ENCODE results near the gene RBPJL. TPM values are rescaled to one million over a fixed set of nuclear protein-coding genes. Genes with fewer than 3 reads are reported as not detected.

Gene RBPJL
- total and polyA plus RNA-seq, 2 of the 13 experiments (the other 11 are each of a cell fraction or from before 2014, with no cell fraction given), result not detected

DNA sequence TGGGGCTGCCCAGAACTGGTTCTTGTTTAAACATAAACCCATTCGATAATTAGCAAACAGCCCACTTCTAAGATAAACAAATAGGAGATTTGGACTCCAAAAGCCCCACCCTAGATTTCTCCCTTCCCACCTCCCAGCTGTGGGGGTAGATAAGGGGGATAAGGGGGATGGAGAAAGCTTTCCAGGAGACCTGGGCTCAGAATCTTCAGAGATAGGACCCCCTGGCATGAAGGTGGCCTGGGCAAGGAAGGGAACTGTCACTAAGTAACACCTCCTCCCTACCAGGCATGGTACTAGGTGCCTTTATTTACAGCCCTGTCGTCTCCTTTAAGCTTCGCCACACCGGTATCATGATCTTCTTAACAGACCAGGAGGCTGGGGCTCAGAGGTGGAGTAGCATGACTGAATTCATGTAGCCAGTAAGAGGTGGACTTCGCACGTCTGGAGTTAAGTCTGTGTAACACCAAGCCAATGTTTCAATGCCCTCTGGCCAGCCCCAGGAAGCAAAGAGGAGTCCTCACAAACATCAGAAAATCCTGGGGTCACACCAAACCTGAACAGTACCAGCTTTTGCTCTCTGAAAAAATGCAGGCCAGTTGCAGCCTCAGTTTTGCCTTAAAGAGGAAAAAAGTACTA is 37.0 kb downstream of the RBPJL start:
- Histone ChIP-seq H3K4me3 (replicated peaks in 1 of 3; ENCODE audit: insufficient read depth in 1 of 3, low read depth in 2 of 3, low read length in 3 of 3) (peak overlapping the region; percentile 49 to 87 (median 54)), H3K27me3 (ENCODE audit: control insufficient read depth in 1 of 2, insufficient read depth in 2 of 2, low read length in 2 of 2) (peaks cover 0 to 3% of the 10 kb centered on the region in 2 experiments; a peak in 2 of 5 replicates)
- POLR2A ChIA-PET, result interaction anchor here (0.8 to 23.9 kb wide), 20 partner anchors 8 to 1785 kb away, joined by 3 to 1422 read pairs (median 6); partner anchors contain the start of genes PCIF1, PIGT, SDC4 and SGK2
- TF ChIP-seq, protein P1, sequence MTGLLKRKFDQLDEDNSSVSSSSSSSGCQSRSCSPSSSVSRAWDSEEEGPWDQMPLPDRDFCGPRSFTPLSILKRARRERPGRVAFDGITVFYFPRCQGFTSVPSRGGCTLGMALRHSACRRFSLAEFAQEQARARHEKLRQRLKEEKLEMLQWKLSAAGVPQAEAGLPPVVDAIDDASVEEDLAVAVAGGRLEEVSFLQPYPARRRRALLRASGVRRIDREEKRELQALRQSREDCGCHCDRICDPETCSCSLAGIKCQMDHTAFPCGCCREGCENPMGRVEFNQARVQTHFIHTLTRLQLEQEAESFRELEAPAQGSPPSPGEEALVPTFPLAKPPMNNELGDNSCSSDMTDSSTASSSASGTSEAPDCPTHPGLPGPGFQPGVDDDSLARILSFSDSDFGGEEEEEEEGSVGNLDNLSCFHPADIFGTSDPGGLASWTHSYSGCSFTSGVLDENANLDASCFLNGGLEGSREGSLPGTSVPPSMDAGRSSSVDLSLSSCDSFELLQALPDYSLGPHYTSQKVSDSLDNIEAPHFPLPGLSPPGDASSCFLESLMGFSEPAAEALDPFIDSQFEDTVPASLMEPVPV (CRISPR knock-in tag; IDR thresholded peaks at IDR 0.05), result 0 out of 2 replicates have a peak, but pooled peaks have one; percentile 71
- no peak for TF ChIP-seq FOXM1 (CRISPR knock-in tag; IDR thresholded peaks at IDR 0.05)
- TF ChIP-seq ZNF225 (CRISPR knock-in tag; IDR thresholded peaks at IDR 0.05), result peak; percentile 29; the same call in 1 of the 2 replicates
- TF ChIP-seq NCOR1 (IDR thresholded peaks at IDR 0.05; ENCODE audit: borderline replicate concordance, low read length), result peak; percentile 98
- TF ChIP-seq ATF4 (CRISPR knock-in tag; IDR thresholded peaks at IDR 0.05), result peak; percentile 39 to 59; a peak in 1 of 4 replicates
- no peak for TF ChIP-seq ARID5B (CRISPR knock-in tag; IDR thresholded peaks at IDR 0.05)
- TF ChIP-seq NKX3-1 (CRISPR knock-in tag; IDR thresholded peaks at IDR 0.05), result 0 out of 2 replicates have a peak, but pooled peaks have one; percentile 59
- TF ChIP-seq TARDBP (CRISPR knock-in tag; IDR thresholded peaks at IDR 0.05), result peak; percentile 64; the same call in 1 of the 2 replicates
- TF ChIP-seq FOXP1 (IDR thresholded peaks at IDR 0.05), result no peak
- TF ChIP-seq FOXP1 (CRISPR knock-in tag; IDR thresholded peaks at IDR 0.05), result peak; percentile 67
- peak; percentile 59 for TF ChIP-seq PCBP2 (optimal IDR thresholded peaks at IDR 0.05; ENCODE audit: low read depth, low read length, poor library complexity, severe bottlenecking)
- 0 out of 2 replicates have a peak, but pooled peaks have one; percentile 12 for TF ChIP-seq ZNF749 (CRISPR knock-in tag; IDR thresholded peaks at IDR 0.05; ENCODE audit: borderline replicate concordance)
- TF ChIP-seq REPIN1 (CRISPR knock-in tag; IDR thresholded peaks at IDR 0.05; ENCODE audit: borderline replicate concordance, low read depth), result peak; percentile 80
- TF ChIP-seq, protein P2, sequence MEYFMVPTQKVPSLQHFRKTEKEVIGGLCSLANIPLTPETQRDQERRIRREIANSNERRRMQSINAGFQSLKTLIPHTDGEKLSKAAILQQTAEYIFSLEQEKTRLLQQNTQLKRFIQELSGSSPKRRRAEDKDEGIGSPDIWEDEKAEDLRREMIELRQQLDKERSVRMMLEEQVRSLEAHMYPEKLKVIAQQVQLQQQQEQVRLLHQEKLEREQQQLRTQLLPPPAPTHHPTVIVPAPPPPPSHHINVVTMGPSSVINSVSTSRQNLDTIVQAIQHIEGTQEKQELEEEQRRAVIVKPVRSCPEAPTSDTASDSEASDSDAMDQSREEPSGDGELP (IDR thresholded peaks at IDR 0.05; ENCODE audit: borderline replicate concordance, low read depth), result peak; percentile 75; the same call in 1 of the 2 replicates
- TF ChIP-seq NAIF1 (CRISPR knock-in tag; IDR thresholded peaks at IDR 0.05; ENCODE audit: borderline replicate concordance), result 0 out of 2 replicates have a peak, but pooled peaks have one; percentile 3
- no peak for TF ChIP-seq ZNF44 (CRISPR knock-in tag; IDR thresholded peaks at IDR 0.05)
- TF ChIP-seq HNF4A (CRISPR knock-in tag; IDR thresholded peaks at IDR 0.05), result peak; percentile 86

More for the DNA sequence above, 37.0 kb downstream of the RBPJL start:
- peaks cover 95% of the 10 kb centered on the region for H3K4me1 ChIP-seq (ENCODE audit: insufficient read depth, low read length)
- CTCF ChIA-PET (ENCODE audit: low intra/inter-chr PET ratio, low total read pairs), result no interaction called here
- FAIRE-seq (no peak), ATAC-seq (peak; percentile 43), DNase-seq (ENCODE audit: low spot score) (peak; percentile 89)
- WGBS (ENCODE audit: low lambda C conversion rate), result 0% methylated on average over 6 of the region's 6 CpGs
- intact Hi-C loops (cut with micrococcal nuclease; ENCODE audit: unreplicated experiment) (loop anchor here (2.0 to 5.0 kb wide), 3 partner anchors 15 to 629 kb away; partner anchors contain the start of genes PIGT and ZNF335), in situ Hi-C loops (cut with HindIII; ENCODE audit: extremely low pct_ligation_motif_present, low pct_unique_long_range_greater_than_20kb) (no loop called here)
- H3K4me2 ChIP-seq (ENCODE audit: low read depth, low read length), result peak overlapping the region; percentile 99
- BruUV-seq (replicated peaks), result no TSS peak
- peak overlapping the region; percentile 66 for H3K9ac ChIP-seq (ENCODE audit: insufficient read depth, low read depth, low read length)
- no peaks in the 10 kb centered on the region for H3K36me3 ChIP-seq (replicated peaks in 1 of 2; ENCODE audit: control insufficient read depth in 1 of 2, insufficient read depth in 2 of 2, low read length in 2 of 2)
- H3K9me3 ChIP-seq (ENCODE audit: low read length), result no peaks in the 10 kb centered on the region
- peaks cover 55% of the 10 kb centered on the region for H3K79me2 ChIP-seq (ENCODE audit: insufficient read depth, low read length)
- no peak overlapping the region for H2AFZ ChIP-seq (ENCODE audit: low read length)
- peak overlapping the region; percentile 80 for H3K27ac ChIP-seq (ENCODE audit: extremely low read length, insufficient read depth, low read length)
- peaks cover 8% of the 10 kb centered on the region; the same call in 1 of the 2 replicates for H4K20me1 ChIP-seq (ENCODE audit: insufficient read depth, low read length)

Measured in HepG2 (cell line).